GM19023 (cell line): ENCODE measurements around the gene PSMG1.
"Not testable (repeated sequence)": the region's sequence is repeated elsewhere in the genome, so short reads cannot be mapped to it uniquely, and the experiment has no call there.

Source experiments
- ATAC-seq: cut with Tn5 transposase; IDR thresholded peaks from one replicate; pipeline ENCODE4 v1.9.1; 2021; ENCODE audit warnings: mild to moderate bottlenecking, moderate library complexity; ENCODE audit not compliant: unreplicated experiment

PSMG1 gene

DNA sequence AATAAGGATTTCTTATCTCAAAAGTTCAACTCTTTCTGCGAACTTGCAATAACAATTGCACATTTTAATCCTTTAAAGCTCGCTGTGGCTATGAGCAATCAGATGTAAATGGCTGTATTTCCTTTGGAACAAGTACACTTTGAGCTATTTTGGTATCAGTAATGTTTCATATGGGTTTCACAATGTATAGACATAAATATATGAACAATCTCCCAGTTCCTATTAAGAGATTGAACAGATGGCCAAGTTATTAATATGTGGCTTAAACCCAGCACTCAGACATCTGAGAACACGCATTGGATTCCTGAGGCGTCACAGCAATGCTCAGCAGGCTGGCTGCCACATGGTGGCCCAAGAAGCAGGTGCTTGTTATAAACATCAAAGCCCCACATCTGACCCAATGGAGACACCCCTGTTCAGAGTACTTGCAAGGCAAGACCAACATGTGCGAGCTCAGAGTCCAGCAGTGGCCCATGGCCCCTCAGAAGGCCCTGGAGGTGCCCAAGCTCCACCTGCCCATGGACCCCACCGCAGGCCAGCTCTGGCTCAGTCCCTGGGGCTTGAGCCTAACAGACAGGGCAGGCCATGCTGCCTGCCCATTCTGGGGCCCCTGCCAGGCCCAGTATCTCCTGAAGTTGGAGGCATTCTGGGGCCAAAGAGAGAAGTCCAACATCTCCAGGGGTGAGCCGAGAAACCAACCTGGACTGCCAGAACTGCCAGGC lies 23.7 kb downstream of the PSMG1 start:
- ATAC-seq: no peak

DNA sequence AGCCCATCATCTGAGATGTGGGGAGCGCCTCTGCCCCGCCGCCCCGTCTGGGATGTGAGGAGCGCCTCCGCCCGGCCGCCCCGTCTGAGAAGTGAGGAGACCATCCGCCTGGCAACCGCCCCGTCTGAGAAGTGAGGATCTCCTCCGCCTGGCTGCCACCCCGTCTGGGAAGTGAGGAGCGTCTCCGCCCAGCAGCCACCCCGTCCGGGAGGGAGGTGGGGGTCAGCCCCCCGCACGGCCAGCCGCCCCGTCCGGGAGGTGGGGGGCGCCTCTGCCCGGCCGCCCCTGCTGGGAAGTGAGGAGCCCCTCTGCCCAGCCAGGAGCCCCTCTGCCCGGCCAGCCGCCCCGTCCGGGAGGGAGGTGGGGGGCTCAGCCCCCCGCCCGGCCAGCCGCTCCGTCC lies 26.0 kb downstream of the PSMG1 start:
- not testable (repeated sequence) for ATAC-seq

DNA sequence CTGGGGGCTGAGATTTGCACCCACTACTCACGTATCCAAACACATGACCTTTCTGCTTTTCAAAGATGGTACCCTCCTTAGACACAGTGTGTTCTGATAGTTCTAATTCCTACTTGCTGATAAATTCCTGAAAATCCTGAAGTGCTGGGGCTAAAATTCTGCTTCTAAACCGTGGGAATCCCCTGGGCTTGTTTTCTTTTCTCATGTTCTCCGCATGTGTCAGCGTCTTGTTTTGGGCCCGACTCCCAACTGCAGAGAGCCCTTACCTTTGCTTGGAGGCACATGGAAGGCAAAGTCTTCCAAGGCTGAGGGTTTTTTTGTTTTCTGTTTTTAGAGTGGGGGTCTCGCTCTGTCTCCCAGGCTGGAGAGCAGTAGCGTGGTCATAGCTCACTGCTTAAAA lies 27.2 kb downstream of the PSMG1 start:
- ATAC-seq: no peak

DNA sequence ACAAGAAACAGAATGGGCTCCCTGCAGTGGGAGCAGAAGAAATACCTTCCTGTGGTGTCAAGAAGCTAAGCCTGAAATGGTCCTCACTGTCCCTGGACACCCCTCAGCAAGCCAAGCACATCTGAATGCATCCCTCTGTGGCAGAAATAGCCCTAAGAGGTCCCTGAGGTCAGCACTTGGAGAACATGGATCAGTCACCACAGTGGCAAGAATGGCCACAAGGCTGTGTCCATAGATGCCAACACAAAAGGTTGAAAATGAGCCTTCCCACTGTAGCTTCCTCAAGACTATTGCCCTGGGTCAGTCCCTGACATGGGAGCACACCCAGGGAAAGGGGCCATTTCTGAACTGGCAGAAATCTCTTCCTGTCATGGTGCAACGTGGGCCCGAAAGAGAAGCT lies 27.7 kb downstream of the PSMG1 start:
- ATAC-seq: no peak

DNA sequence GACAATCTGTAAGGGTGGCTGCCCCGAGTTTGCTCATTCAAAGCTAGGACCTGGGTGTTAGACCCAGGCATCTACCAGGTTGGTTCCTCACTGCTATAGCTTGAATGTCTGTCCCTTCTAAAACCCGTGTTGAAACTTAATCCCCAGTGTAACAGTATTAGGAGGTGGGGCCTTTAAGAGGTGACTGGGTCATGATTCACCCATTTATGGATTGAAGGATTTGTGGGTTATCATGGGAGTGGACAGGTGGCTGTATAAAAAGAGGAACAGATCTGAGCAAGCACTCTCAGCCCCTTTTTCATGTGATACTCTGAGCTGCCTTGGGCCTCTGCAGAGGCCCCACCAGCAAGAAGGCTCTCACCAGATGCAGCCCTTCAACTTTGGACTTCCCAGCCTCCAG lies 29.4 kb downstream of the PSMG1 start:
- ATAC-seq: no peak

DNA sequence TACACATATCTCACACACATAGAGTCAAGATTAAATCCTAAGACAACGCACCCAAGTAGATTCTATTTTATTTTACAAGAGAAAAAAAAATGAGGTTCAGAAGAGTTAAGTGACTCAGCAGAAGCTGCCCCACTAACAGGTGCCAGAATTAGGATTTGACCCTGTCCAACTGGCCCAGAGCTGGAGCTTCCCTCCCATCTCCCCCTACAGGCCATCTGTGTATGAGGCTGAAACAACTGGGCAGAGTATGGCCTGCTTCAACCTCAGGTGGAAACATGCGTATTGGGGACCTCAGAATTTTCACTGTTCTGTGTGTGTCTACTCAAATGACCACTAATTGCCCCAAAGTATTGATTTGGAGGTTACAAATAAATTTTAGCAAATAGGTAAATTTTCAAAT lies 29.9 kb downstream of the PSMG1 start:
- ATAC-seq: no peak

DNA sequence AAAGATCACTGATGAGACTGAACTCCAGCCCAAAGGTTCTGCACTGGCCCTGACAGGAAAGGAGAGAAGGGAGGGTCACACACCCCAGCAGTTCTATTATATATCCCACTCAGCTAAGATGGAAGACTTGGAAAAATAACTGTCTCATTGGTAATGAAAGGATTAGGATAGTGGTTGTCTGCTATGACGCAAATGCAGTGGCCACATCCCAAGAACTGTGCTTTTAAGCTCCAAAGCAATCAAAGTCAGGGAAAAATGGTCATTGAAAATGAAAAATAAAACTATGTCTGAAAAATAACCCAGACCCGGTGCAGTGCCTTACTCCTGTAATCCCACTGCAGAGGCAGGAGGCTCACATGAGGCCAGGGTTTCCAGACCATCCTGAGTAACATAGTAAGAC lies 31.0 kb downstream of the PSMG1 start:
- no peak for ATAC-seq

DNA sequence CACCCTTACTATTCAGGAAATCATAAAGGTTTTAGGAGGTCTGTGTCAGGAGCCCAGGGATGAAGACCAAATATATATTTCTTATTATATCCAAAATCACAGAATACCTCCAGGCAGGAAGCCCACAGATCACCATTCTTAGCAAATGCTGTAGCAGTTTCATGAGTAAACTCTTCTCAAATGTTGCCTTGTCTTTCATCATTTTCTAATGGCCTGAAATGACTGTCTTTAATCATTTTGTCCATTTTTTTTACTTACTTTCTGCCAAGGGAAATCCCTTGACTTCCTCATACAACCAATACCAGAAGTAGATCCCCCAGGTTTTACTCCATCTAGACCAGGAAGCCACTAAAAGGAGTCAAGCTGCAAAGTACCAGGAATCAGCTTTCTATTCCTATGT lies 32.4 kb downstream of the PSMG1 start:
- no peak for ATAC-seq

DNA sequence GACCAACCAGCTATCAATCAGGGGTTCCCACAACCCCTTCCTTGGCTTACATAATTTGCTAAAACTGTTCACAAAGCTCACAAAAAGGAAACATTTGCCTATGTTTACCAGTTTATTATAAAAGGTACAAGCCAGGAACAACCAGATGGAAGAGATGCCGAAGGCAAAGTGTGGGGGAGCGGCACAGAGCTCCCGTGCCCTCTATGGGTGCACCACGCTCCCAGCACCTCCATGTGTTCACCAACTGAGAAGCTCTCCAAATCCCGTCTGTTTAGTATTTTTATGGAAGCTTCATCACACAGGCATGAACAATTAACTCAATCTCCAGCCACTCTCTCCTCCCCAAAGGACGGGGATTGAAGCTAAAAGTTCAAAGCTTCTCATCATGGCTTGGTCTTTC lies 32.9 kb downstream of the PSMG1 start:
- no peak for ATAC-seq

DNA sequence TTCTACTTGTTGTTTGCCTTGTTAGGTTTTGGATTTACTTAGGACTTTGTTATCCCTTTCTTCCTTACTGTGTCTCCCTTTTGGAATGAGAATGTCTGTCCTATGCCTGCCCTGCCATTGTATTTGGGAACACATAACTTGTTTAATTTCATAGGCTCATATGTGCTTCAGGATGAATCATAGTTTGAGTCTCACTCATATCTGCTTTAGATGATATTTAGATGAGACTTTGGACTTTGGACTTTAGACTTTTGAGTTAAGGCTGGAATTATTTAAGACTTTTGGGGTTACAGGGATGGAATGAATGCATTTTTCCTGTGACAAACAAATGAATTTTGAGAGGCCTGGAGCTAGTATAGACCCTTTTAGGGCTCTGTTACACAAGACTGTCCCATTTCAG lies 33.4 kb downstream of the PSMG1 start:
- no peak for ATAC-seq

DNA sequence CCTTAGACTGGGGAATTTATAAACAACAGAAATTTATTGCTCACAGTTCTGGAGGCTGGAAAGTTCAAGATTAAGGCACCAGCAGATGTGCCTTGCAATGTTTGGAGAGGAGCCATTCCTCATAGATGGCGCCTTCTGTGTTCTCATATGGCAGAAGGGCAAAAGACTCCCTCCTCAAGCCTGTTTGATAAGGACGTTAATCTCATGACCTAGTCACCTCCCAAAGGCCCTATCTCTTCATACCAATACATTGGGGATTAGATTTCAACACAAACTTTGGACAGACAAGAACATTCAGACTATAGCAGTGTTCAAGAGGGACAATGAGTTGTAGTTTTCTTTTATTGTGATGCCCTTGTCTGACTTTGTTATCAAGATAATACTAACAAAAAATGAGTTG lies 34.3 kb downstream of the PSMG1 start:
- no peak for ATAC-seq

DNA sequence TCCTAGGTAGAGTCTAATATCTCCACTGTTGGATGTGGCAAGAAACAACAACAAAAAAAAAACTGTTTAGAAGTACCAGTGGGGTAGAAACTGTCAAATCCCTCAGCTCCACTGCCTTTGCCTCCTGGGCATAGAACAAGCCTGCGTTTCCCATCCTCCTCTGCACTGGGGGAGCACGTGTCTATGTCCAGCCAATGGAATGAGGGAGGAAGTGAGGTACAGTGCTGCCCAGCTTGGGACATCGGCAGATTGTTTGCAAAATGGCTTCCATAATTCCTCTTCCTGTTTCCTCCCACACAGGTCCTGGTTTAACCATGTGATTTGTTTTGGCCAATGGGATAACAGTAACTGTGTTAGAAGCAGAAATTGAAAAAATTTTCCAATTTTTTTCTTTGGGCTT lies 39.1 kb downstream of the PSMG1 start:
- ATAC-seq: no peak

DNA sequence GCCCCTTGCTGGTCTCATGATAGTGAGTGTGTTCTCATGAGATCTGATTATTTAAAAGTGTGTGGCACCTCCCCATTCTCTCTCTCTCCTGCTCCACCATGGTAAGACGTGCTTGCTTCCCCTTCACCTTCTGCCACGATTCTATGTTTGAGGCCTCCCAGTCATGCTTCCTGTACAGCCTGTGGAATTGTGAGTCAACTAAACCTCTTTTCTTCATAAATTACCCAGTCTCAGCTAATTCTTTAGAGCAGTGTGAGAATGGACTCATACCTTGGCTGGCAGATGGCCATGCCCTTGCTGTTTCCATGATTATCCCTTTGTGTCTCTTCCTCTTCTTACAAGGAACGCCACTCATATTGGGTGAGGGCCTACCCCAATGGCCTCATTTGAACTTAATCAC lies 40.3 kb downstream of the PSMG1 start:
- no peak for ATAC-seq

DNA sequence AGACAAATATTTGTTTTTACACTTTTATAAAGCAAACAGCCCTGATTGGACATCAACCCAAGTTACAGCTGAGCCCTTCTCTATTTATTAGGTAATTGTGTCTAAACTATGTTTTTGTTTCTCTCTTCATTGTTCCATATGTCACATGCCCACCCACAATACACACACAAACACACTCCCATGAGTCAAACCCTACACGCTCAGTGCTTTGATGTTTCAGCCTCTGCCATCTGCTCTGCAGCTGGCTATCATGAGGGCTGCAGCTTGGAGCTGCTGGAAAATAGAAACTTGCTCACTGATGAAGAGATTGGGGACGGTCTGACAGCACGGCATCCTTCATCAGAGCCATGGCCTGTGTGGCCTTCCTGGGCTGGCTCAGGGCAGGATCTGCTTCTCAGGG lies 41.7 kb downstream of the PSMG1 start:
- ATAC-seq: no peak

DNA sequence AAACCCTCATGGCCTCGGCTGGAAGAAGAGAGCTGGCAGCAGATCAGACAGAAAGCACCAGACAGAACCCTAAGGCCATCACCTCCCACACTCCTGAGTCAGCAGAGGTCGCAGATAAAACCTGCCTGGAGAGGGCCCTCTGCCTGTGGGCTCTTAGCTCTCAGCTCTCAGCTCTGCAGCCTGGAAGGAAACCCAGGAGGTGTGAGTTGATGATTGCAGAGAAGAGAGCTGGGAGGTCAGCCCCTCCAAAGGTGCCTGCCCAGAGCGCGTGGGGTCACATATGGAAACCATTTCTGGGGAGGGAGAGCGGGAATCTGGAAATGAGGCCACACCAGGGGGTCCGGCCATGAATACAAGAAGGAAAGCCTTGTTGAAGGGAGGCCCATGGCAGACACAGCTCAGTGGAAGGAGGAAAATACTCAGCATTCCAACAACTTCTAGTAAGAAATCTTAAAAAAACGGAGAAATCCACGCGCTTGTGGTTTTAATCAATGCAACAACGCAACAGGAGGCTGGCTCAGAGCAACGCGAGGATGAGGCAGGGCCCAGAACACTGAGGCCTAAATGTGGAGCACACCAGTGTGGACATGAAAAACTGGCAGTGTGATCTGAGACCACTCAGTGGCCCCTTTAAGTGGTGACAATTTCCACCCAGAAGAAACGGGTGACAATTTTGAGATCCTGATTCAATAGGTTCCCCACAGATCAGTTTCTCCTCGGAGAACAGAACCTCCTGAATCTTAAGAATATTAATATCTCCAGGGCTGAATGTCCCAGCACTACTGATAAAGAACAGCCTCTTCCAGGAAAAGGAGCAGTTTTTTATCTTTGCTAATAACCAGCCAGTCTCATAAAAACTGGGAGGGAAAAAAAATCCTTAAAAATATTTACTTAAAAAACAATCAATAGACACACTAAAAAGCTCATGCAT lies 45.7 kb downstream of the PSMG1 start:
- no peak for ATAC-seq

DNA sequence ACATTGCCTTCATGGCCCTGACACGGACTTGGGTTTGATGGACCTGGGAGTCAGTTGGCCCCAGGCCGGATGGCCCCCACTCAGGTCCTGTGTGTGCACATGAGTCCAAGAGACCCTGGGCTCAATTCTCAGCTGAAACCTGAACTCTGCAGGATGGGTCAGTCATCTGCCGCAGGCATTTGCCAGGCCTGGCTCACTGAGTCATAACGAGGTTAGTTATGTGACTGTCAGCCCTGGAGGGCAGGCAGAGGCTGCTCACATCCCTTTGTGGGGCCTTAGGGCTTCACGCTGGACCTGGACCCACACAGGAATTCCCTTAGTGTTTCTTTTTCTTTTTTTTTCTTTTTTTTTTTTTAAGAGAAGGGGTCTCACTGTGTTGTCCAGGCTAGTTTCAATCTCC lies 46.5 kb downstream of the PSMG1 start:
- ATAC-seq: no peak

DNA sequence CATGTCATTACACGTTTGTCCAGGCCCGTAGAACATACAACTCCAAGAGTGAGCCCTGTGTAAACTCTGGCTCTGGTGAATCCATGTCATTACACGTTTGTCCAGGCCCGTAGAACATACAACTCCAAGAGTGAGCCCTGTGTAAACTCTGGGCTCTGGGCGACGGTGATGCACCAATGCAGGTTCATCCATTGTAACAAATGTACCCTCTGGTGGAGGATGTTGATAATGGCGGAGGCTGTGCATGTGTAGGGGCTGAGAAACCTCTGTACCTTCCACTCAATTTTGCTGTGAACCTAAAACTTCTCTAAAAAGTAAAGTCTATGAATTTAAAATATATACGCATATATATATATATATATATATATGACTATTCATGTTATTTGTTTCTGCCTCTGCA lies 47.1 kb downstream of the PSMG1 start:
- not testable (repeated sequence) for ATAC-seq

DNA sequence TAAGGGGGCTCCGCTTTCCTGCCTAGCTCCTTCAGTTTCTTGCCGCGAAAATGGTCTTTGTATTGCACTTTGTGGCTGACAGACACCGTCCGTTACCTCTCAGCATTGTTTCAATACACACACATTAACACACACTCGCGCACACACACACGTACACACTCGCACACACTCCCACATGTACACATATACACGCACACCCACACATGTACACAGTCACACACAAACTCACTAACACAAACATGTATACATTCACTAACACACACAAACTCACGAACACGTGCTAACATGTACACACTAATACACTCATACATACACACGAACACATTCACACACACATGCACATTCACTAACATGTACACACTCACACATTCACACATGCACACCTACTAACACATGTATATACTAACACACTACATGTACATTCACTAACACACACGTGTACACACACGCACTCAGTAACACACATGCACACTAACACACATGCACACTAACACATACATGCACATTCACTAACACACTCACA lies 48.9 kb downstream of the PSMG1 start:
- ATAC-seq: no peak

DNA sequence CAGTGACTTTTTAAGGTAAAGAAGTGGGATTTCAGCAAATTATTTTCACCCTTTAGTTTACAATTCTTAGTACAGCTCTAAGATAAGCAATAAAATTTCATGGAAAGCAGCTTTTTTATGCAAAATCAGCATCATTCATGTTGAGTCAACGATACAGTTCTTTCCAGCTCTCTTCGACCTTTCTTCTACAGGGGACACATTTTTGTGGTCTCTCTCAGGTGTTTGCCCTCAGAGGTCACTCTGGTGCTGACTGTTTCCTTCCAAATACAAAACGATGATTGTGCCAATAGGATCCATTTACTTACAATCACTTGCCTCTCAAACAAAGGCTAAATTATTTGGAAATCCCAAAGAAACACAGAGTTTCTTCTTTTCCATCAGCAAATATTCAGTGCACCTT lies 51.0 kb downstream of the PSMG1 start:
- ATAC-seq: no peak

DNA sequence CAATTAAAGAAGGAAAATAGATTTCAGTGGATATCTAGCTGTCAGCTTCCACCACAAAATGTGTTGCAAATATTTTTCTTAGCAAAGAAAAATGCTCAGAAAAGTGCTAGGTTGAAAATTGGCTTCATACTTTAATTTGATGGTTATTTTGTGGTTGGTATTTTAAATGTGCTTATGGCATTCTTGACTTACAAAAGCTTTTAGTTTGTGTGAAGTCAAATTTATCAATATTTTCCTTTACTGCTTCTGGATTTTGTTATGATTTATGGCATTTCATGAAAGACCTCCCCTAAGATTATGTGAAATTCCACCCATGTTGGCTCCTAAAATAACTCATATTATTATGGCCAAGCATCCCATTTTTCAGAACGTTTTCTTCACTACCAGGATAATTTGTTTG lies 51.5 kb downstream of the PSMG1 start:
- no peak for ATAC-seq

DNA sequence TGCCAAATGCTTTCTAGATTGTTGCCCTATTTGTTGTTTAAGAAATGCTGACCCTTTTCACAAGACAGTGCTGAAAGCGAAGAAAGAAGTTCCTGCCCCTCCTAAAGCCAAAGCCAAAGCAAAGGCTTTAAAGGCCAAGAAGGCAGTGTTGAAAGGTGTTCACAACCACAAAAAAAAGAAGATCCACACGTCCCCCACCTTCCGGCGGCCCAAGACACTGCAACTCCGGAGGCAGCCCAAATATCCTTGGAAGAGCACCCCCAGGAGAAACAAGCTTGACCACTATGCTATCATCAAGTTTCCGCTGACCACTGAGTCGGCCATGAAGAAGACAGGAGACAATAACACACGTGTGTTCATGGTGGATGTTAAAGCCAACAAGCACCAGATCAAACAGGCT lies 55.7 kb downstream of the PSMG1 start:
- ATAC-seq: no peak

DNA sequence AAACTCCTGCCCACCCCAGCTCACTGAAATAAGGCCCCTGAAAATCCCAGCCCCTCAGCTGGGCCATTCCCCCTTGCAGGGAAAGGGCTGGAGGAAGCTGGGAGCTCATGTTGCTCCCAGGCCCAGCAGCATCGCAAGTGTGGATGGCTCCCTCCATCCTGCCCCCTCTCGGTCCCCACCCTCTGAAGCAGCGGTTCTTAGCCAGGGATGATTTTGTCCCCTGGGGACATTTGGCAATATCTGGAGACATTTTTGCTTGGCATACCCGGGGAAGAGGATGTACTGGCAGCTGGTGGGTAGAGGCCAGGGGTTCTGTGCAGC lies 56.8 kb downstream of the PSMG1 start:
- ATAC-seq: no peak
